ENCODE results near the gene FBXW7. TPM values are rescaled to one million over a fixed set of nuclear protein-coding genes. Genes with fewer than 3 reads are reported as not detected.

The FBXW7 gene
- total and polyA plus RNA-seq, 12 donors = 12.1 to 87.6 (median 66.8) TPM

- H3K9me3 ChIP-seq = no peaks in the 10 kb centered on the region
- ATAC-seq (no peak), DNase-seq (no peak)
- peaks cover 0 to 8% (median 0%) of the 10 kb centered on the region in 7 donors for H3K27me3 ChIP-seq
- no peaks in the 10 kb centered on the region for H3K36me3 ChIP-seq
- H3K4me3 ChIP-seq = no peak overlapping the region
- peaks cover 0 to 8% (median 0%) of the 10 kb centered on the region in 9 donors for H3K4me1 ChIP-seq
- H3K27ac ChIP-seq = no peak overlapping the region
- intact Hi-C loops (cut with DNase I) = no loop called here
- no peak for TF ChIP-seq CTCF (IDR thresholded peaks at IDR 0.05)
- 87% methylated on average over 2 of the region's 2 CpGs for WGBS, 2 donors
Observed at GRCh38 chr4:152573861-152574260, 38.0 kb upstream of the FBXW7 start.

GRCh38 chr4:152572417-152573086 is 36.7 kb upstream of the FBXW7 start:
- intact Hi-C loops (cut with DNase I) = no loop called here
- WGBS, 2 donors = 69 to 74% methylated on average over 9 of the region's 9 CpGs
- no peak for DNase-seq
- Histone ChIP-seq H3K27ac (no peak overlapping the region), H3K4me3 (no peak overlapping the region), H3K4me1 (no peaks in the 10 kb centered on the region), H3K9me3 (no peaks in the 10 kb centered on the region), H3K27me3 (peaks cover 0 to 4% (median 0%) of the 10 kb centered on the region in 7 donors), H3K36me3 (no peaks in the 10 kb centered on the region)
- no peak for TF ChIP-seq CTCF (IDR thresholded peaks at IDR 0.05)
- ATAC-seq = no peak

- no peaks in the 10 kb centered on the region for H3K4me1 ChIP-seq
- no peaks in the 10 kb centered on the region for H3K9me3 ChIP-seq
- H3K27me3 ChIP-seq = peaks cover 0 to 4% (median 0%) of the 10 kb centered on the region in 7 donors
- no peak for DNase-seq
- no peak for ATAC-seq
- no peak overlapping the region for H3K4me3 ChIP-seq
- TF ChIP-seq CTCF (IDR thresholded peaks at IDR 0.05) = no peak
- no peaks in the 10 kb centered on the region for H3K36me3 ChIP-seq
- 94 to 97% methylated on average over 1 of the region's 1 CpG for WGBS, 2 donors
- no peak overlapping the region for H3K27ac ChIP-seq
- intact Hi-C loops (cut with DNase I) = no loop called here
Observed at GRCh38 chr4:152571770-152572169, 35.9 kb upstream of the FBXW7 start.

GRCh38 chr4:152571296-152571695 is 35.4 kb upstream of the FBXW7 start:
- WGBS, 2 donors = 82 to 83% methylated on average over 1 of the region's 1 CpG
- intact Hi-C loops (cut with DNase I) = no loop called here
- ATAC-seq (no peak), DNase-seq (no peak)
- Histone ChIP-seq H3K9me3 (no peaks in the 10 kb centered on the region), H3K4me1 (no peaks in the 10 kb centered on the region), H3K27ac (no peak overlapping the region), H3K36me3 (no peaks in the 10 kb centered on the region), H3K4me3 (no peak overlapping the region), H3K27me3 (peaks cover 0 to 4% (median 0%) of the 10 kb centered on the region in 7 donors)
- TF ChIP-seq CTCF (IDR thresholded peaks at IDR 0.05) = no peak
